HCT116 (cell line): Measurements from ENCODE around the gene SMS. TPM values are rescaled to one million over a fixed set of nuclear protein-coding genes. Genes with fewer than 3 reads are reported as not detected.

Experiments
- ATAC-seq: fragments of 200-7000 bp; cut with Tn5 transposase; 2 replicates; pipeline ENCODE4 v1.9.1; 2020; ENCODE audit warnings: mild to moderate bottlenecking, moderate library complexity
- BruUV-seq: library from RNA; stranded (reverse); fragments of 400-500 nt; replicated peaks from 2 replicates; lab custom pipeline; 2021; lab: Mats Ljungman, UMichigan
- CTCF ChIA-PET: fragments of 300-600 bp; sonication (Branson Sonifier 250); formaldehyde crosslinking; loops from one replicate; lab custom pipeline; 2021; ENCODE audit warnings: antibody characterized with exemption; lab: Charles Lee
- POLR2A ChIA-PET: fragments of 300-600, 350-600 bp; sonication (Branson Sonifier 250); formaldehyde crosslinking; loops from one replicate; lab custom pipeline; 2021; ENCODE audit warnings: antibody characterized with exemption; lab: Charles Lee
- RAD21 ChIA-PET, 2 experiments: fragments of 300-600 bp; sonication (Branson Sonifier 250); formaldehyde crosslinking; loops; one replicate each; lab custom pipeline; 2023; ENCODE audit warnings: low total read pairs in 2 of 2; ENCODE audit not compliant: uncharacterized antibody in 2 of 2, unreplicated experiment in 2 of 2, low non-redundant PET in 1 of 2; lab: Charles Lee
- DNase-seq: peaks from one replicate; pipeline ENCODE4 v3.0.0-alpha.2; 2010; ENCODE audit warnings: low read depth, low spot score
- H2AFZ ChIP-seq: fragments of 200-600 bp; shearing (Covaris generic), sonication (generic); 2 replicates; pipeline ENCODE4 v1.6.1; 2017; ENCODE audit warnings: low read depth, mixed run types, mixed read lengths, antibody characterized with exemption, low read length; ENCODE audit not compliant: poor library complexity, severe bottlenecking
- H3K27ac ChIP-seq: 2 replicates; pipeline ENCODE4 v1.5.1; 2012; ENCODE audit warnings: low read depth, low read length
- H3K27me3 ChIP-seq: fragments of 200-600 bp; sonication (generic); 2 replicates; pipeline ENCODE4 v1.6.1; 2016; ENCODE audit warnings: mixed run types, low read length, mixed read lengths; ENCODE audit not compliant: insufficient read depth
- H3K36me3 ChIP-seq, 2 experiments: fragments of 200-500 bp in 1 of 2; fragments of 200-600 bp in 1 of 2; sonication (Bioruptor generic) in 1 of 2; sonication (generic) in 1 of 2; 2 replicates each; pipeline versions ENCODE4 v1.5.1 to v1.6.1; 2014 to 2016; ENCODE audit warnings: low read length in 2 of 2, inconsistent platforms in 1 of 2, mixed read lengths in 1 of 2, mixed run types in 1 of 2; ENCODE audit not compliant: insufficient read depth in 2 of 2, control insufficient read depth in 1 of 2
- H3K4me1 ChIP-seq, 2 experiments: fragments of 200-600 bp in 1 of 2; sonication (generic) in 1 of 2; 2 replicates each; pipeline versions ENCODE4 v1.5.1 to v1.6.1; 2012 to 2017; ENCODE audit warnings: low read length in 2 of 2, inconsistent platforms in 1 of 2, mild to moderate bottlenecking in 1 of 2, mixed read lengths in 1 of 2, mixed run types in 1 of 2, moderate library complexity in 1 of 2; ENCODE audit not compliant: insufficient read depth in 2 of 2, control insufficient read depth in 1 of 2
- H3K4me2 ChIP-seq: fragments of 200-600 bp; sonication (generic); 2 replicates; pipeline ENCODE4 v1.6.1; 2017; ENCODE audit warnings: mixed run types, low read length, mixed read lengths
- H3K4me3 ChIP-seq, 2 experiments: fragments of 200-600 bp in 1 of 2; sonication (generic) in 1 of 2; replicated peaks in 1 of 2; 2 replicates each; pipeline ENCODE4 v1.5.1; 2011 to 2016; ENCODE audit warnings: low read length in 2 of 2, control low read depth in 1 of 2, low read depth in 1 of 2, mild to moderate bottlenecking in 1 of 2, mixed read lengths in 1 of 2, mixed run types in 1 of 2
- H3K79me2 ChIP-seq: fragments of 200-600 bp; sonication (generic); 2 replicates; pipeline ENCODE4 v1.6.1; 2017; ENCODE audit warnings: mild to moderate bottlenecking, mixed run types, low read length, moderate library complexity, mixed read lengths; ENCODE audit not compliant: insufficient read depth
- H3K9ac ChIP-seq: fragments of 200-600 bp; sonication (generic); 2 replicates; pipeline ENCODE4 v1.6.1; 2016; ENCODE audit warnings: low read length, mixed read lengths
- H3K9me2 ChIP-seq: fragments of 200-600 bp; sonication (generic), shearing (Covaris generic); 2 replicates; pipeline ENCODE4 v1.6.1; 2017; ENCODE audit warnings: mixed run types, mild to moderate bottlenecking, moderate library complexity; ENCODE audit not compliant: insufficient read depth
- H3K9me3 ChIP-seq, 2 experiments: fragments of 200-500 bp in 1 of 2; fragments of 200-600 bp in 1 of 2; sonication (Bioruptor generic) in 1 of 2; sonication (generic) in 1 of 2; 2 replicates each; pipeline ENCODE4 v1.6.1; 2014 to 2017; ENCODE audit warnings: low read length in 2 of 2, mixed read lengths in 2 of 2, inconsistent platforms in 1 of 2, low read depth in 1 of 2, mild to moderate bottlenecking in 1 of 2, mixed run types in 1 of 2, moderate library complexity in 1 of 2; ENCODE audit not compliant: control insufficient read depth in 1 of 2, insufficient read depth in 1 of 2
- H4K20me1 ChIP-seq: fragments of 200-600 bp; sonication (generic), shearing (Covaris generic); 2 replicates; pipeline ENCODE4 v1.6.1; 2017; ENCODE audit warnings: mixed run types, mild to moderate bottlenecking, moderate library complexity; ENCODE audit not compliant: insufficient read depth
- CEBPB ChIP-seq: IDR thresholded peaks from 2 replicates; pipeline ENCODE4 v1.6.1; 2012; ENCODE audit warnings: low read depth
- EZH2 ChIP-seq: fragments of 200-600 bp; sonication (generic); IDR thresholded peaks from 2 replicates; pipeline ENCODE4 v1.6.1; 2017; ENCODE audit warnings: antibody characterized with exemption, mixed run types
- EZH2phosphoT487 ChIP-seq: fragments of 200-600 bp; IDR thresholded peaks from 2 replicates; pipeline ENCODE4 v1.6.1; 2018; ENCODE audit warnings: antibody characterized with exemption, borderline replicate concordance
- FOSL1 ChIP-seq: IDR thresholded peaks from 2 replicates; pipeline ENCODE4 v1.6.1; 2012; ENCODE audit warnings: low read depth
- JUND ChIP-seq: IDR thresholded peaks from 2 replicates; pipeline ENCODE4 v1.6.1; 2012
- POLR2AphosphoS5 ChIP-seq: IDR thresholded peaks from 2 replicates; pipeline ENCODE4 v1.6.1; 2011; ENCODE audit warnings: mild to moderate bottlenecking, low read depth, low read length, moderate library complexity
- RAD21 ChIP-seq: IDR thresholded peaks from 2 replicates; pipeline ENCODE4 v1.6.1; 2012; ENCODE audit warnings: low read depth, mild to moderate bottlenecking
- SIN3A ChIP-seq: IDR thresholded peaks from 2 replicates; pipeline ENCODE4 v1.6.1; 2012; ENCODE audit warnings: low read depth
- SP1 ChIP-seq: IDR thresholded peaks from 2 replicates; pipeline ENCODE4 v1.6.1; 2012; ENCODE audit warnings: low read depth
- SRF ChIP-seq: IDR thresholded peaks from 2 replicates; pipeline ENCODE4 v1.6.1; 2012; ENCODE audit warnings: low read depth
- TCF7L2 ChIP-seq: IDR thresholded peaks from 2 replicates; pipeline ENCODE4 v1.7.0; 2011; ENCODE audit warnings: borderline replicate concordance, inconsistent platforms; ENCODE audit not compliant: insufficient read depth, insufficient read length; ENCODE audit errors: extremely low read depth
- YY1 ChIP-seq: IDR thresholded peaks from 2 replicates; pipeline ENCODE4 v1.6.1; 2011; ENCODE audit warnings: low read length, low read depth, moderate library complexity, mild to moderate bottlenecking; ENCODE audit not compliant: insufficient replicate concordance; ENCODE audit errors: extremely low read depth
- ZFX ChIP-seq: fragments of 450-650 bp; IDR thresholded peaks from 2 replicates; pipeline ENCODE4 v1.6.1; 2017
- ZNF274 ChIP-seq: fragments of 200-500 bp; sonication (Bioruptor generic); IDR thresholded peaks from 2 replicates; pipeline ENCODE4 v1.6.1; 2014; ENCODE audit warnings: mild to moderate bottlenecking, low read depth, low read length, inconsistent platforms
- intact Hi-C: fragments of 100-400 bp; cut with micrococcal nuclease; formaldehyde crosslinking; loops from 2 replicates; pipeline ENCODE4 v1.10.0; 2022
- total RNA-seq: library from RNA; stranded (reverse); gene quantifications from one replicate; pipeline ENCODE4 v1.2.1, GENCODE V29; 2021; ENCODE audit not compliant: unreplicated experiment
- TF ChIP-seq, protein P1 (sequence below): IDR thresholded peaks from 2 replicates; pipeline ENCODE4 v1.6.1; 2011; ENCODE audit warnings: mild to moderate bottlenecking, low read length, moderate library complexity; ENCODE audit not compliant: insufficient replicate concordance; ENCODE audit errors: extremely low read depth
- TF ChIP-seq, protein P2 (sequence below): IDR thresholded peaks from 2 replicates; pipeline ENCODE4 v1.6.1; 2012
- TF ChIP-seq, protein P3 (sequence below), 3 experiments: fragments of 200-600 bp in 1 of 3; sonication (generic) in 1 of 3; IDR thresholded peaks in 2 of 3; conservative IDR thresholded peaks in 1 of 3; 2 replicates each; pipeline ENCODE4 v1.5.1; 2012 to 2017; ENCODE audit warnings: low read depth in 2 of 3, low read length in 2 of 3, antibody characterized with exemption in 1 of 3, borderline replicate concordance in 1 of 3, control low read depth in 1 of 3, mild to moderate bottlenecking in 1 of 3, mixed read lengths in 1 of 3, mixed run types in 1 of 3, moderate library complexity in 1 of 3; ENCODE audit not compliant: insufficient read depth in 1 of 3
- TF ChIP-seq, protein P4 (sequence below): IDR thresholded peaks from 2 replicates; pipeline ENCODE4 v1.6.1; 2012; ENCODE audit warnings: low read depth
- TF ChIP-seq, protein P5 (sequence below): IDR thresholded peaks from 2 replicates; pipeline ENCODE4 v1.6.1; 2012

Gene SMS
- total RNA-seq, 1 experiment from 2014 or later, result 164 TPM

DNA sequence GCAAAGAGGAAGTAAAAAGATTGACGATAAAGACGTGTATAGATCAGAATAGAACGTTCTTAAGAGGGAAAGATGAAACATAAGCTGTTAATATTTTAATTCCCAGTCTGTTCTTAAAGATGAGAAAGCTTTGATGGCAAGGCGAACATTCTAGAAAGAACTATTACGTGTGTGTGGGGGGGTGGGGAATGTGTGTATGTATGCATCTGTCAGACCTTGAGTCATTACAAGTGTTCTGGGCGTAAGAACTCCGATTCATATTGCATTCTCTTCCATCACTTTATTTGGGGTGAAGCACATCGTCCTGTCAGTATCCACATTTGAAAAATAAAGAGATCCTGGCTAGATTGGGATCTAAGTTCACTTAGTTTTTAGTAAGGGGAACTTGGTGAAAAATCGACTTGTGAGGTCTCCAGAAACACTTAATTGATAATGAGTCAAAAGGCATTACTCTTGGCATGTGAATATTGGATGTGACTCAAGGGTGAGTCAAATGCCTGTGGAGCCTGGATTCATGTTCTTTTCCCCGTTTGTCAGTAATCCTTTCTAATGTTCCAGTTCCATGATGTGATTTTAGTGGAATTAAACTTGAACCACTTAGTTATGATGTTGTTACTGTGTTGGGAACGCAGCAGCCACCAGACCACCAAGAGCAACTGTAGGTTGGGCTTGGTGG, 3.1 kb downstream of the SMS start:
- H3K9me2 ChIP-seq, result no peaks in the 10 kb centered on the region
- no peak overlapping the region for H2AFZ ChIP-seq
- peaks cover 73% of the 10 kb centered on the region for H3K79me2 ChIP-seq
- ATAC-seq (peak; percentile 17; the same call in 1 of the 2 replicates), DNase-seq (peak; percentile 64)
- H3K27me3 ChIP-seq, result no peaks in the 10 kb centered on the region
- peak overlapping the region; percentile 79 for H3K4me2 ChIP-seq
- H3K4me1 ChIP-seq, result peaks cover 14 to 48% of the 10 kb centered on the region in 2 experiments
- intact Hi-C loops, result no loop called here
- peak overlapping the region; percentile 72 for H3K27ac ChIP-seq
- ChIA-PET POLR2A (no interaction called here), RAD21 (no interaction called here), CTCF (interaction anchor here (0.6 kb wide), 1 partner anchor 1896 kb away, joined by 3 read pairs; no protein-coding TSS in a partner anchor)
- H3K4me3 ChIP-seq, result peak overlapping the region in 1 of 2 experiments; percentile 40; a peak in 2 of 4 replicates
- H3K9ac ChIP-seq, result peak overlapping the region; percentile 81
- no peaks in the 10 kb centered on the region for H4K20me1 ChIP-seq
- no TSS peak for BruUV-seq
- H3K9me3 ChIP-seq, result no peaks in the 10 kb centered on the region
- no peaks in the 10 kb centered on the region for H3K36me3 ChIP-seq
- TF ChIP-seq ZFX (no peak), SIN3A (peak; percentile 25; the same call in 1 of the 2 replicates), RAD21 (no peak), EZH2 (no peak), CEBPB (peak; percentile 14; the same call in 1 of the 2 replicates), TCF7L2 (no peak), SRF (no peak; the same call in 1 of the 2 replicates), EZH2phosphoT487 (no peak), SP1 (peak; percentile 59), POLR2AphosphoS5 (no peak), ZNF274 (no peak), YY1 (no peak), FOSL1 (peak; percentile 86), JUND (peak; percentile 79)
- TF ChIP-seq, protein P1, sequence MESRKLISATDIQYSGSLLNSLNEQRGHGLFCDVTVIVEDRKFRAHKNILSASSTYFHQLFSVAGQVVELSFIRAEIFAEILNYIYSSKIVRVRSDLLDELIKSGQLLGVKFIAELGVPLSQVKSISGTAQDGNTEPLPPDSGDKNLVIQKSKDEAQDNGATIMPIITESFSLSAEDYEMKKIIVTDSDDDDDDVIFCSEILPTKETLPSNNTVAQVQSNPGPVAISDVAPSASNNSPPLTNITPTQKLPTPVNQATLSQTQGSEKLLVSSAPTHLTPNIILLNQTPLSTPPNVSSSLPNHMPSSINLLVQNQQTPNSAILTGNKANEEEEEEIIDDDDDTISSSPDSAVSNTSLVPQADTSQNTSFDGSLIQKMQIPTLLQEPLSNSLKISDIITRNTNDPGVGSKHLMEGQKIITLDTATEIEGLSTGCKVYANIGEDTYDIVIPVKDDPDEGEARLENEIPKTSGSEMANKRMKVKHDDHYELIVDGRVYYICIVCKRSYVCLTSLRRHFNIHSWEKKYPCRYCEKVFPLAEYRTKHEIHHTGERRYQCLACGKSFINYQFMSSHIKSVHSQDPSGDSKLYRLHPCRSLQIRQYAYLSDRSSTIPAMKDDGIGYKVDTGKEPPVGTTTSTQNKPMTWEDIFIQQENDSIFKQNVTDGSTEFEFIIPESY, result no peak
- TF ChIP-seq, protein P2, sequence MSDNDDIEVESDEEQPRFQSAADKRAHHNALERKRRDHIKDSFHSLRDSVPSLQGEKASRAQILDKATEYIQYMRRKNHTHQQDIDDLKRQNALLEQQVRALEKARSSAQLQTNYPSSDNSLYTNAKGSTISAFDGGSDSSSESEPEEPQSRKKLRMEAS, result 0 out of 2 replicates have a peak, but pooled peaks have one; percentile 46
- TF ChIP-seq, protein P3, sequence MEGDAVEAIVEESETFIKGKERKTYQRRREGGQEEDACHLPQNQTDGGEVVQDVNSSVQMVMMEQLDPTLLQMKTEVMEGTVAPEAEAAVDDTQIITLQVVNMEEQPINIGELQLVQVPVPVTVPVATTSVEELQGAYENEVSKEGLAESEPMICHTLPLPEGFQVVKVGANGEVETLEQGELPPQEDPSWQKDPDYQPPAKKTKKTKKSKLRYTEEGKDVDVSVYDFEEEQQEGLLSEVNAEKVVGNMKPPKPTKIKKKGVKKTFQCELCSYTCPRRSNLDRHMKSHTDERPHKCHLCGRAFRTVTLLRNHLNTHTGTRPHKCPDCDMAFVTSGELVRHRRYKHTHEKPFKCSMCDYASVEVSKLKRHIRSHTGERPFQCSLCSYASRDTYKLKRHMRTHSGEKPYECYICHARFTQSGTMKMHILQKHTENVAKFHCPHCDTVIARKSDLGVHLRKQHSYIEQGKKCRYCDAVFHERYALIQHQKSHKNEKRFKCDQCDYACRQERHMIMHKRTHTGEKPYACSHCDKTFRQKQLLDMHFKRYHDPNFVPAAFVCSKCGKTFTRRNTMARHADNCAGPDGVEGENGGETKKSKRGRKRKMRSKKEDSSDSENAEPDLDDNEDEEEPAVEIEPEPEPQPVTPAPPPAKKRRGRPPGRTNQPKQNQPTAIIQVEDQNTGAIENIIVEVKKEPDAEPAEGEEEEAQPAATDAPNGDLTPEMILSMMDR (IDR thresholded peaks at IDR 0.05 in 2 of 3, conservative IDR thresholded peaks at IDR 0.05 in 1 of 3; ENCODE audit: borderline replicate concordance in 1 of 3, insufficient read depth in 1 of 3, low read depth in 2 of 3, low read length in 2 of 3), result no peak
- TF ChIP-seq, protein P4, sequence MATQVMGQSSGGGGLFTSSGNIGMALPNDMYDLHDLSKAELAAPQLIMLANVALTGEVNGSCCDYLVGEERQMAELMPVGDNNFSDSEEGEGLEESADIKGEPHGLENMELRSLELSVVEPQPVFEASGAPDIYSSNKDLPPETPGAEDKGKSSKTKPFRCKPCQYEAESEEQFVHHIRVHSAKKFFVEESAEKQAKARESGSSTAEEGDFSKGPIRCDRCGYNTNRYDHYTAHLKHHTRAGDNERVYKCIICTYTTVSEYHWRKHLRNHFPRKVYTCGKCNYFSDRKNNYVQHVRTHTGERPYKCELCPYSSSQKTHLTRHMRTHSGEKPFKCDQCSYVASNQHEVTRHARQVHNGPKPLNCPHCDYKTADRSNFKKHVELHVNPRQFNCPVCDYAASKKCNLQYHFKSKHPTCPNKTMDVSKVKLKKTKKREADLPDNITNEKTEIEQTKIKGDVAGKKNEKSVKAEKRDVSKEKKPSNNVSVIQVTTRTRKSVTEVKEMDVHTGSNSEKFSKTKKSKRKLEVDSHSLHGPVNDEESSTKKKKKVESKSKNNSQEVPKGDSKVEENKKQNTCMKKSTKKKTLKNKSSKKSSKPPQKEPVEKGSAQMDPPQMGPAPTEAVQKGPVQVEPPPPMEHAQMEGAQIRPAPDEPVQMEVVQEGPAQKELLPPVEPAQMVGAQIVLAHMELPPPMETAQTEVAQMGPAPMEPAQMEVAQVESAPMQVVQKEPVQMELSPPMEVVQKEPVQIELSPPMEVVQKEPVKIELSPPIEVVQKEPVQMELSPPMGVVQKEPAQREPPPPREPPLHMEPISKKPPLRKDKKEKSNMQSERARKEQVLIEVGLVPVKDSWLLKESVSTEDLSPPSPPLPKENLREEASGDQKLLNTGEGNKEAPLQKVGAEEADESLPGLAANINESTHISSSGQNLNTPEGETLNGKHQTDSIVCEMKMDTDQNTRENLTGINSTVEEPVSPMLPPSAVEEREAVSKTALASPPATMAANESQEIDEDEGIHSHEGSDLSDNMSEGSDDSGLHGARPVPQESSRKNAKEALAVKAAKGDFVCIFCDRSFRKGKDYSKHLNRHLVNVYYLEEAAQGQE, result no peak
- TF ChIP-seq, protein P5, sequence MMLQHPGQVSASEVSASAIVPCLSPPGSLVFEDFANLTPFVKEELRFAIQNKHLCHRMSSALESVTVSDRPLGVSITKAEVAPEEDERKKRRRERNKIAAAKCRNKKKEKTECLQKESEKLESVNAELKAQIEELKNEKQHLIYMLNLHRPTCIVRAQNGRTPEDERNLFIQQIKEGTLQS, result no peak
